ENCODE measurements around the gene JAML. TPM values are rescaled to one million over a fixed set of nuclear protein-coding genes. Genes with fewer than 3 reads are reported as not detected.

Gene JAML
- total RNA-seq, 1 donor from 2014 or later, result not detected

- TF ChIP-seq CTCF (IDR thresholded peaks at IDR 0.05), result no peak
- H3K27me3 Mint-ChIP-seq (ENCODE audit: unreplicated experiment), result peaks cover 46% of the 10 kb centered on the region
- H3K9me3 Mint-ChIP-seq (ENCODE audit: unreplicated experiment), result no peaks in the 10 kb centered on the region
- H3K4me3 Mint-ChIP-seq (ENCODE audit: unreplicated experiment), result no peak overlapping the region
- no peaks in the 10 kb centered on the region for H3K4me1 Mint-ChIP-seq (ENCODE audit: unreplicated experiment)
- no peak for DNase-seq (ENCODE audit: extremely low spot score, unreplicated experiment)
- no peaks in the 10 kb centered on the region for H3K36me3 Mint-ChIP-seq (ENCODE audit: unreplicated experiment)
- H3K27ac Mint-ChIP-seq (ENCODE audit: unreplicated experiment), result no peak overlapping the region
Measured at GRCh38 chr11:118163494-118163893, 61.3 kb downstream of the JAML start.

- H3K9me3 Mint-ChIP-seq (ENCODE audit: unreplicated experiment), result no peaks in the 10 kb centered on the region
- DNase-seq (ENCODE audit: extremely low spot score, unreplicated experiment), result no peak
- peaks cover 52% of the 10 kb centered on the region for H3K27me3 Mint-ChIP-seq (ENCODE audit: unreplicated experiment)
- TF ChIP-seq CTCF (IDR thresholded peaks at IDR 0.05), result no peak
- H3K4me3 Mint-ChIP-seq (ENCODE audit: unreplicated experiment), result no peak overlapping the region
- no peak overlapping the region for H3K27ac Mint-ChIP-seq (ENCODE audit: unreplicated experiment)
- no peaks in the 10 kb centered on the region for H3K36me3 Mint-ChIP-seq (ENCODE audit: unreplicated experiment)
- no peaks in the 10 kb centered on the region for H3K4me1 Mint-ChIP-seq (ENCODE audit: unreplicated experiment)
Measured at GRCh38 chr11:118162846-118163245, 62.0 kb downstream of the JAML start.

- H3K27me3 Mint-ChIP-seq (ENCODE audit: unreplicated experiment), result peaks cover 56% of the 10 kb centered on the region
- no peak for DNase-seq (ENCODE audit: extremely low spot score, unreplicated experiment)
- no peak overlapping the region for H3K27ac Mint-ChIP-seq (ENCODE audit: unreplicated experiment)
- H3K4me3 Mint-ChIP-seq (ENCODE audit: unreplicated experiment), result no peak overlapping the region
- H3K4me1 Mint-ChIP-seq (ENCODE audit: unreplicated experiment), result no peaks in the 10 kb centered on the region
- no peak for TF ChIP-seq CTCF (IDR thresholded peaks at IDR 0.05)
- H3K9me3 Mint-ChIP-seq (ENCODE audit: unreplicated experiment), result no peaks in the 10 kb centered on the region
- no peaks in the 10 kb centered on the region for H3K36me3 Mint-ChIP-seq (ENCODE audit: unreplicated experiment)
Measured at GRCh38 chr11:118161786-118162185, 63.0 kb downstream of the JAML start.

- H3K9me3 Mint-ChIP-seq (ENCODE audit: unreplicated experiment), result no peaks in the 10 kb centered on the region
- DNase-seq (ENCODE audit: extremely low spot score, unreplicated experiment), result no peak
- H3K27ac Mint-ChIP-seq (ENCODE audit: unreplicated experiment), result no peak overlapping the region
- peaks cover 72% of the 10 kb centered on the region for H3K27me3 Mint-ChIP-seq (ENCODE audit: unreplicated experiment)
- no peak overlapping the region for H3K4me3 Mint-ChIP-seq (ENCODE audit: unreplicated experiment)
- TF ChIP-seq CTCF (IDR thresholded peaks at IDR 0.05), result no peak
- peaks cover 3% of the 10 kb centered on the region for H3K4me1 Mint-ChIP-seq (ENCODE audit: unreplicated experiment)
- no peaks in the 10 kb centered on the region for H3K36me3 Mint-ChIP-seq (ENCODE audit: unreplicated experiment)
Measured at GRCh38 chr11:118157186-118157895, 67.5 kb downstream of the JAML start.

GRCh38 chr11:118156531-118157185 lies 68.2 kb downstream of the JAML start:
- no peaks in the 10 kb centered on the region for H3K9me3 Mint-ChIP-seq (ENCODE audit: unreplicated experiment)
- no peak for TF ChIP-seq CTCF (IDR thresholded peaks at IDR 0.05)
- no peak for DNase-seq (ENCODE audit: extremely low spot score, unreplicated experiment)
- no peak overlapping the region for H3K4me3 Mint-ChIP-seq (ENCODE audit: unreplicated experiment)
- peaks cover 5% of the 10 kb centered on the region for H3K4me1 Mint-ChIP-seq (ENCODE audit: unreplicated experiment)
- no peak overlapping the region for H3K27ac Mint-ChIP-seq (ENCODE audit: unreplicated experiment)
- H3K27me3 Mint-ChIP-seq (ENCODE audit: unreplicated experiment), result peaks cover 69% of the 10 kb centered on the region
- no peaks in the 10 kb centered on the region for H3K36me3 Mint-ChIP-seq (ENCODE audit: unreplicated experiment)
